Calu3 (cell line): ENCODE data around the gene HYAL3. TPM values are rescaled to one million over a fixed set of nuclear protein-coding genes. Genes with fewer than 3 reads are reported as not detected.
A peak's percentile ranks its signal among the peaks of the same experiment; 100 is the strongest.

Experiments used
- BruUV-seq: library from RNA; stranded (reverse); fragments of 400-500 nt; replicated peaks from 2 replicates; lab custom pipeline; 2021; lab: Mats Ljungman, UMichigan
- CTCF ChIA-PET: fragments of 300-600 bp; sonication (Branson Sonifier 250); formaldehyde crosslinking; loops from one replicate; lab custom pipeline; 2022; ENCODE audit warnings: antibody characterized with exemption; lab: Charles Lee
- DNase-seq: peaks from one replicate; pipeline ENCODE4 v3.0.0; 2022
- H3K27ac Mint-ChIP-seq: one replicate; pipeline ENCODE4 v1.8.0; 2022; ENCODE audit warnings: mixed read lengths; ENCODE audit not compliant: unreplicated experiment
- H3K27me3 Mint-ChIP-seq: one replicate; pipeline ENCODE4 v1.8.0; 2022; ENCODE audit warnings: mixed read lengths; ENCODE audit not compliant: unreplicated experiment
- H3K36me3 Mint-ChIP-seq: one replicate; pipeline ENCODE4 v1.8.0; 2022; ENCODE audit warnings: mild to moderate bottlenecking, moderate library complexity, mixed read lengths; ENCODE audit not compliant: insufficient read depth, unreplicated experiment
- H3K4me1 Mint-ChIP-seq: one replicate; pipeline ENCODE4 v1.8.0; 2022; ENCODE audit warnings: mild to moderate bottlenecking, low read depth, mixed read lengths; ENCODE audit not compliant: unreplicated experiment
- H3K4me3 Mint-ChIP-seq: one replicate; pipeline ENCODE4 v1.8.0; 2022; ENCODE audit warnings: mild to moderate bottlenecking, low read depth, moderate library complexity, mixed read lengths; ENCODE audit not compliant: unreplicated experiment
- H3K9me3 Mint-ChIP-seq: one replicate; pipeline ENCODE4 v1.8.0; 2022; ENCODE audit warnings: low read depth, mixed read lengths; ENCODE audit not compliant: unreplicated experiment
- CTCF ChIP-seq: fragments of 200-600 bp; IDR thresholded peaks from one replicate; pipeline ENCODE4 v1.8.0; 2022; ENCODE audit warnings: antibody characterized with exemption; ENCODE audit not compliant: unreplicated experiment
- intact Hi-C: fragments of 100-400 bp; cut with micrococcal nuclease; formaldehyde crosslinking; loops from one replicate; pipeline ENCODE4 v1.10.0; 2022; ENCODE audit not compliant: unreplicated experiment
- total RNA-seq: library from RNA; stranded (reverse); gene quantifications from 2 replicates; pipeline ENCODE4 v1.2.3, GENCODE V29; 2022

The HYAL3 gene
- total RNA-seq, 1 experiment from 2014 or later, result 5.5 TPM

- intact Hi-C loops, result no loop called here
- H3K4me1 Mint-ChIP-seq, result peaks cover 17% of the 10 kb centered on the region
- peak; percentile 28 for DNase-seq
- BruUV-seq, result no TSS peak
- CTCF ChIA-PET, result interaction anchor here (0.5 kb wide), 1 partner anchor 85 kb away, joined by 6 read pairs; no protein-coding TSS in a partner anchor
- no peaks in the 10 kb centered on the region for H3K27me3 Mint-ChIP-seq
- peak overlapping the region; percentile 33 for H3K27ac Mint-ChIP-seq
- H3K36me3 Mint-ChIP-seq, result peaks cover 32% of the 10 kb centered on the region
- no peak for TF ChIP-seq CTCF
- no peak overlapping the region for H3K4me3 Mint-ChIP-seq
- no peaks in the 10 kb centered on the region for H3K9me3 Mint-ChIP-seq
These were observed 48.0 kb downstream of the HYAL3 start for GRCh38 chr3:50251220-50251619.

DNA sequence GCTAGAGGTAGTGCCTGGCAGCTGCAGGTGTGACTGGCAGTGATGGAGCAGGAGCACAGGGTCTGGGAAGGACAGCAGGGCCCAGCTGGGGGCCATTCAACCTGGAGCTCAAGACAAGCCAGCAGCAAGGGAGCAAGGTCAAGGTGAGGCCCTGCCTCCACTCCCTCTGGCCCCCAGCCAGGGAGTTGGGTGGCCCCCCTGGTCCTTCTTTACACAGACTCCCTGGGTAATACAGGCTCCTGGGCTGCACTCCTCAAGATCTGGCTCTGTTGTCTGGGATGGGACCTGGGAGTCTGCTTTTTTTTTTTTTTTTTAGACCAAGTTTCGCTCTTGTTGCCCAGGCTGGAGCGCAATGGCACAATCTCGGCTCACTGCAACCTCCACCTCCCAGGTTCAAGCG, 48.7 kb downstream of the HYAL3 start:
- Mint-ChIP-seq H3K27ac (no peak overlapping the region), H3K27me3 (no peaks in the 10 kb centered on the region), H3K4me1 (peaks cover 17% of the 10 kb centered on the region), H3K9me3 (no peaks in the 10 kb centered on the region), H3K36me3 (peaks cover 37% of the 10 kb centered on the region), H3K4me3 (no peak overlapping the region)
- no peak for TF ChIP-seq CTCF
- BruUV-seq, result no TSS peak
- intact Hi-C loops, result no loop called here
- CTCF ChIA-PET, result no interaction called here
- DNase-seq, result no peak

- BruUV-seq, result no TSS peak
- no peak overlapping the region for H3K27ac Mint-ChIP-seq
- H3K27me3 Mint-ChIP-seq, result no peaks in the 10 kb centered on the region
- intact Hi-C loops, result no loop called here
- peaks cover 17% of the 10 kb centered on the region for H3K4me1 Mint-ChIP-seq
- H3K4me3 Mint-ChIP-seq, result no peak overlapping the region
- CTCF ChIA-PET, result interaction anchor here (1.7 kb wide), 1 partner anchor 11 kb away, joined by 5 read pairs; no protein-coding TSS in a partner anchor
- TF ChIP-seq CTCF, result no peak
- DNase-seq, result no peak
- H3K36me3 Mint-ChIP-seq, result peaks cover 32% of the 10 kb centered on the region
- H3K9me3 Mint-ChIP-seq, result no peaks in the 10 kb centered on the region
These were observed 49.7 kb downstream of the HYAL3 start for GRCh38 chr3:50249457-50249856.

DNA sequence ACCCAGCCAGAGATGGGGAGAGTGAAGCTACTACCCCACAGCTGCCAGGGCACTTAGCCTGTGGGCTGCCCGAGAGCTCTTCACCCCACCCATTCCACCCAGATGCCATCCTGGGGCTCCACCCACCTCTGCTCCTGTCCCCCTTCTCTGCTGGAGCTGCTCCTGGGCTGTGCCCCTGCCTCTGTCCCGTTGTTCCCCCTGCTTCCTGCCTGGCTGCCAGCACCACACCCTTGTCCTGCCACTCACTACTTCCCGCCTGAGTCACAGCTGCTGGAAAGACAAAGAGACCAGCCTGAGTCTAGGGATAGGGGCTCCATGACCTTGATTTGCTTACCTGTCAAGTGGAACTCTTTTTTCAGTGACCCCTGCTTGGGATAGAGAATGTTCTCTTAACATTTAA, 50.8 kb downstream of the HYAL3 start:
- peak; percentile 68 for DNase-seq
- Mint-ChIP-seq H3K36me3 (peaks cover 32% of the 10 kb centered on the region), H3K4me3 (peak overlapping the region; percentile 7), H3K9me3 (no peaks in the 10 kb centered on the region), H3K4me1 (peaks cover 17% of the 10 kb centered on the region), H3K27me3 (no peaks in the 10 kb centered on the region), H3K27ac (peak overlapping the region; percentile 68)
- intact Hi-C loops, result no loop called here
- TF ChIP-seq CTCF, result no peak
- CTCF ChIA-PET, result interaction anchor here (0.5 to 1.7 kb wide), 4 partner anchors 10 to 363 kb away, joined by 3 to 6 read pairs (median 4); partner anchors contain the start of genes CISH, GNAI2 and SEMA3B
- no TSS peak for BruUV-seq
